Measurements from ENCODE around the gene KRTAP6-2. TPM values are rescaled to one million over a fixed set of nuclear protein-coding genes. Genes with fewer than 3 reads are reported as not detected.

KRTAP6-2 gene
- total RNA-seq, 4 donors from 2014 or later, result not detected

- Histone ChIP-seq H3K27me3 (no peaks in the 10 kb centered on the region), H3K9me3 (no peaks in the 10 kb centered on the region), H3K4me1 (no peaks in the 10 kb centered on the region), H3K36me3 (no peaks in the 10 kb centered on the region), H3K4me3 (no peak overlapping the region), H3K27ac (no peak overlapping the region)
- 55 to 61% methylated on average over 1 of the region's 1 CpG for WGBS, 2 donors (ENCODE audit: low coverage in 1 of 2)
- no peak for DNase-seq
- TF ChIP-seq POLR2AphosphoS5 (IDR thresholded peaks at IDR 0.05) (no peak), CTCF (IDR thresholded peaks at IDR 0.05) (no peak), EP300 (IDR thresholded peaks at IDR 0.05; ENCODE audit: low read depth) (no peak), POLR2A (IDR thresholded peaks at IDR 0.05) (no peak)
- in situ Hi-C loops (cut with MboI; ENCODE audit: low pct_ligation_motif_present in 1 of 4, low pct_unique_long_range_greater_than_20kb in 1 of 4, low sequenced_read_pairs in 3 of 4), result no loop called here
- intact Hi-C loops (cut with DNase I; ENCODE audit: low total_unique reads), result no loop called here
Measured at GRCh38 chr21:30579346-30579745, 19.4 kb downstream of the KRTAP6-2 start.

- DNase-seq, result no peak
- intact Hi-C loops (cut with DNase I; ENCODE audit: low total_unique reads) (no loop called here), in situ Hi-C loops (cut with MboI; ENCODE audit: low pct_ligation_motif_present in 1 of 4, low pct_unique_long_range_greater_than_20kb in 1 of 4, low sequenced_read_pairs in 3 of 4) (no loop called here)
- H3K27ac ChIP-seq, result no peak overlapping the region
- H3K9me3 ChIP-seq, result no peaks in the 10 kb centered on the region
- H3K4me3 ChIP-seq, result no peak overlapping the region
- no peaks in the 10 kb centered on the region for H3K4me1 ChIP-seq
- TF ChIP-seq CTCF (IDR thresholded peaks at IDR 0.05) (no peak), POLR2AphosphoS5 (IDR thresholded peaks at IDR 0.05) (no peak), EP300 (IDR thresholded peaks at IDR 0.05; ENCODE audit: low read depth) (no peak), POLR2A (IDR thresholded peaks at IDR 0.05) (no peak)
- H3K36me3 ChIP-seq, result no peaks in the 10 kb centered on the region
- H3K27me3 ChIP-seq, result no peaks in the 10 kb centered on the region
Measured at GRCh38 chr21:30577766-30578165, 20.9 kb downstream of the KRTAP6-2 start.

GRCh38 chr21:30567617-30568016, 31.1 kb downstream of the KRTAP6-2 start:
- Histone ChIP-seq H3K27ac (no peak overlapping the region), H3K4me3 (no peak overlapping the region), H3K4me1 (no peaks in the 10 kb centered on the region), H3K27me3 (no peaks in the 10 kb centered on the region), H3K36me3 (no peaks in the 10 kb centered on the region), H3K9me3 (no peaks in the 10 kb centered on the region)
- DNase-seq, result no peak
- intact Hi-C loops (cut with DNase I; ENCODE audit: low total_unique reads), result no loop called here
- TF ChIP-seq POLR2A (IDR thresholded peaks at IDR 0.05), result no peak
- in situ Hi-C loops (cut with MboI; ENCODE audit: low pct_ligation_motif_present in 1 of 4, low pct_unique_long_range_greater_than_20kb in 1 of 4, low sequenced_read_pairs in 3 of 4), result no loop called here

GRCh38 chr21:30563630-30564029, 35.1 kb downstream of the KRTAP6-2 start:
- no peak for TF ChIP-seq POLR2A (IDR thresholded peaks at IDR 0.05)
- TF ChIP-seq POLR2AphosphoS5 (IDR thresholded peaks at IDR 0.05), result no peak
- TF ChIP-seq EP300 (IDR thresholded peaks at IDR 0.05; ENCODE audit: low read depth), result no peak
- no peak for TF ChIP-seq CTCF (IDR thresholded peaks at IDR 0.05)
- no peak overlapping the region for H3K27ac ChIP-seq
- 76 to 100% methylated on average over 1 to 2 of the region's 2 CpGs for WGBS, 2 donors (ENCODE audit: low coverage in 1 of 2)
- H3K36me3 ChIP-seq, result no peaks in the 10 kb centered on the region
- H3K9me3 ChIP-seq, result no peaks in the 10 kb centered on the region
- H3K4me1 ChIP-seq, result no peaks in the 10 kb centered on the region
- no peak for DNase-seq
- in situ Hi-C loops (cut with MboI; ENCODE audit: low pct_ligation_motif_present in 1 of 4, low pct_unique_long_range_greater_than_20kb in 1 of 4, low sequenced_read_pairs in 3 of 4) (no loop called here), intact Hi-C loops (cut with DNase I; ENCODE audit: low total_unique reads) (no loop called here)
- H3K4me3 ChIP-seq, result no peak overlapping the region
- H3K27me3 ChIP-seq, result no peaks in the 10 kb centered on the region

- intact Hi-C loops (cut with DNase I; ENCODE audit: low total_unique reads), result no loop called here
- Histone ChIP-seq H3K9me3 (no peaks in the 10 kb centered on the region), H3K4me3 (no peak overlapping the region), H3K36me3 (no peaks in the 10 kb centered on the region), H3K4me1 (no peaks in the 10 kb centered on the region), H3K27ac (no peak overlapping the region), H3K27me3 (no peaks in the 10 kb centered on the region)
- TF ChIP-seq CTCF (IDR thresholded peaks at IDR 0.05), result no peak
- TF ChIP-seq POLR2AphosphoS5 (IDR thresholded peaks at IDR 0.05), result no peak
- no peak for TF ChIP-seq POLR2A (IDR thresholded peaks at IDR 0.05)
- no peak for TF ChIP-seq EP300 (IDR thresholded peaks at IDR 0.05; ENCODE audit: low read depth)
- WGBS, 2 donors (ENCODE audit: low coverage in 1 of 2), result 54 to 66% methylated on average over 6 of the region's 6 CpGs
- in situ Hi-C loops (cut with MboI; ENCODE audit: low pct_ligation_motif_present in 1 of 4, low pct_unique_long_range_greater_than_20kb in 1 of 4, low sequenced_read_pairs in 3 of 4), result no loop called here
- no peak for DNase-seq
Measured at GRCh38 chr21:30563072-30563471, 35.6 kb downstream of the KRTAP6-2 start.
